Activated naive CD8-positive, alpha-beta T cell treated with anti-CD3 and anti-CD28 coated beads for 36 hours (primary cell): ENCODE results near the gene RFX5. TPM values are rescaled to one million over a fixed set of nuclear protein-coding genes. Genes with fewer than 3 reads are reported as not detected.
"Not testable (repeated sequence)": the region's sequence is repeated elsewhere in the genome, so short reads cannot be mapped to it uniquely, and the experiment has no call there.

Experiments
- DNase-seq: peaks from one replicate; pipeline ENCODE4 v3.0.0; 2021
- H3K27ac Mint-ChIP-seq: one replicate; pipeline ENCODE4 v1.8.0; 2022; ENCODE audit warnings: mild to moderate bottlenecking, moderate library complexity, mixed read lengths
- H3K27me3 Mint-ChIP-seq: one replicate; pipeline ENCODE4 v1.8.0; 2022; ENCODE audit warnings: mild to moderate bottlenecking, mixed read lengths
- H3K36me3 Mint-ChIP-seq: one replicate; pipeline ENCODE4 v1.8.0; 2021; ENCODE audit warnings: mild to moderate bottlenecking, mixed read lengths
- H3K4me1 Mint-ChIP-seq: one replicate; pipeline ENCODE4 v1.8.0; 2021; ENCODE audit warnings: mixed read lengths
- H3K4me3 Mint-ChIP-seq: one replicate; pipeline ENCODE4 v1.8.0; 2022; ENCODE audit warnings: mild to moderate bottlenecking, moderate library complexity, mixed read lengths
- H3K9me3 Mint-ChIP-seq: one replicate; pipeline ENCODE4 v1.8.0; 2022; ENCODE audit warnings: mixed read lengths
- total RNA-seq, 2 experiments: library from RNA; stranded (reverse); gene quantifications; one replicate each; pipeline ENCODE4 v1.2.3, GENCODE V29; 2021

RFX5 gene
- total RNA-seq, 2 experiments from 2014 or later: 55.2 to 58.6 TPM

DNA sequence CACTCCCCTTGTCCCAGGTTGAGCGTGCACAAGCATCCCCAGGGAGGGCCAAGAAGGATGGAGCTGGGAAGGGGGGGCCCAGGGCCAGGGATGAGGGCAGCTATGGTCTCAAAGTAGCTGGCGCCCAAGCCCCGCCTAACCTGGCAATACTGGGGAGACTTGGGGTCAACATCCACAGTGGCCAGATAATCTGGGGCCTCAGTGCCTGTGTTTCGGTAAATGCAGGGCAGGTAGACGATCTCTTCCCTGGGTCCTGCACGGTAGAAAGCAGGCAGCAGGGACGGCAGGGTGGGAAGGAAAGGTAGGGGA, 22.2 kb upstream of the RFX5 start:
- Mint-ChIP-seq H3K27ac (no peak overlapping the region), H3K9me3 (no peaks in the 10 kb centered on the region), H3K36me3 (no peaks in the 10 kb centered on the region), H3K27me3 (no peaks in the 10 kb centered on the region), H3K4me3 (no peak overlapping the region), H3K4me1 (peaks cover 2% of the 10 kb centered on the region)
- DNase-seq: no peak

DNA sequence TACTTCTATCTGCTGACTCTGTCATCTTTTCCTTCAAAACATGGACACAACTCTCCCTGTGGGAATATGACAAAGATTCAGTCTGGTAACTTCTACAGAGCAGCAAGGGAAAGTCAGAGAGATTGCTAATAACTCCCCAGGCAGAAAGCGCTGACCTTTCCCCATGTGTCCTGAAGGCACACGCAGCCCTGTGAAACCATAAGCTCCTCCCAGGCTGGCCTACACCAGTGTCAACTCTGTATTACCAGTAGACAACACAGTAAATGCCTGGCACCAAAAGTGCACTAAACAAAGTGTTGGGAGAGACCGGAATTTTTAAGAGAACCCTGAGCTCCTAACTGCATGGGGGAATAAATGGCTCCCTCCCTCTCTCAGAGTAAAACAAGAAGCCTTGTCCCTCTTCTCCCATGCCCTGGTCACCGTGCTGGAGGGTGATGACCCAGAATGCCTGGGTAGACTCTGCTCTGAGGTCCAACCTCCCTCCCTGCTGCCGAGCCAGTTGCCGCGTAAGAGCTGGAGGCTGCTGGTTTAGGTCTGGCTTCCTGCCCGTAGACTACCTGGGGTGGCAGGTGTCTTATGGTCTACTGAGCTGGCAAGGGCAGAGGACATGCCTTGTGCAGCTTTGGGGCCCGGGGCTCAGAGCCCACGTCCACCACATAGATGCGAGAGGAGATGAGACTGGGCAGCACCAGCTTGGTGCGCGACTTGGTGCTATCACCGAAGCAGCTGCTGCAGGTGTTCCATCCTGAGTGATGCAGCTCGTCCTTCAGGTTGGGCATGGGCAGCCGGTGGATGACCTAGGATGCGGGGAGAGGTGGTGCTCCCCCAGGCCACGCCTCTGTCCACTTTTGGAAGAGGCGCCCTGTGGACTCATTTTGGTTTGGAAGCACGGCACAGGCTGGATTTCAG, 21.6 kb upstream of the RFX5 start:
- Mint-ChIP-seq H3K4me1 (no peaks in the 10 kb centered on the region), H3K9me3 (no peaks in the 10 kb centered on the region), H3K4me3 (no peak overlapping the region), H3K27me3 (no peaks in the 10 kb centered on the region), H3K27ac (no peak overlapping the region), H3K36me3 (no peaks in the 10 kb centered on the region)
- DNase-seq: no peak

DNA sequence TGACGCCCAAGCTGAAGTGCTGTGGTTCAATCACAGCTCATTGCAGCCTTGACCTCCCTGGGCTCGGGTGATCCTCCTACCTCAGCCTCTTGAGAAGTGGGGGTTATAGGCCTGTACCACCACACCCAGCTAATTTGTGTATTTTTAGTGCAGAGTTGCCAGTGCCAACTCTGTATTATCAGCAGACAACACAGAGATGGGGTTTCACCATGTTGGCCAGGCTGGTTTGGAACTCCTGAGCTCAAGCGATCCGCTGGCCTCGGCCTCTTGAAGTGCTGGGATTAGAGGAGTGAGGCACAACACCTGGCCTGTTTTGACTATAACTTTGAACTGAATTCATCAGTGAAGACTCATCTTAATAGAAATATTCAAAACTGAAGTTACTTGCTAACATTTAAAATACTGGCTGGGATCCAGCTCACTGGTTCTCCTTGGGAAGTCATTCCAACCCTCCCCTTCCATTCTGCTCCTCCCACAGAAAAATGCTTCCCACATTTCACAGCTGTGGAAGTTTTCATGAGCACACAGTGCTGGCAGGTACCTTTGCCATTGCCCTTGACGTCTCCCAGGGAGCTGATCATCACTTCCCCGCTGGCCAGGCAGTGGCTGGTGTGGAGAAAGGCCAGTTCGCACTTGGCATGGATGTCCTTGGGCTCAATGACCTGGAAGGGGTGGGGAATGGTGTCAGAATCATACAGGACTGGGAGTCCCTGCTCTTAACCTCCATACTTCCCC, 20.8 kb upstream of the RFX5 start:
- H3K36me3 Mint-ChIP-seq: no peaks in the 10 kb centered on the region

GRCh38 chr1:151364996-151365395, 17.9 kb upstream of the RFX5 start:
- no peak overlapping the region for H3K27ac Mint-ChIP-seq
- no peaks in the 10 kb centered on the region for H3K4me1 Mint-ChIP-seq
- H3K27me3 Mint-ChIP-seq: no peaks in the 10 kb centered on the region
- no peak for DNase-seq
- peaks cover 15% of the 10 kb centered on the region for H3K9me3 Mint-ChIP-seq
- H3K4me3 Mint-ChIP-seq: no peak overlapping the region
- H3K36me3 Mint-ChIP-seq: peaks cover 3% of the 10 kb centered on the region

More for the DNA sequence above, 20.8 kb upstream of the RFX5 start:
- Mint-ChIP-seq H3K4me3 (no peak overlapping the region), H3K27me3 (no peaks in the 10 kb centered on the region), H3K27ac (no peak overlapping the region), H3K4me1 (no peaks in the 10 kb centered on the region), H3K9me3 (peaks cover 4% of the 10 kb centered on the region)
- no peak for DNase-seq

GRCh38 chr1:151362308-151363155, 15.5 kb upstream of the RFX5 start:
- no peak for DNase-seq
- H3K27me3 Mint-ChIP-seq: no peaks in the 10 kb centered on the region
- no peaks in the 10 kb centered on the region for H3K4me1 Mint-ChIP-seq
- H3K36me3 Mint-ChIP-seq: peaks cover 3% of the 10 kb centered on the region
- H3K4me3 Mint-ChIP-seq: no peak overlapping the region
- peaks cover 15% of the 10 kb centered on the region for H3K9me3 Mint-ChIP-seq
- no peak overlapping the region for H3K27ac Mint-ChIP-seq

DNA sequence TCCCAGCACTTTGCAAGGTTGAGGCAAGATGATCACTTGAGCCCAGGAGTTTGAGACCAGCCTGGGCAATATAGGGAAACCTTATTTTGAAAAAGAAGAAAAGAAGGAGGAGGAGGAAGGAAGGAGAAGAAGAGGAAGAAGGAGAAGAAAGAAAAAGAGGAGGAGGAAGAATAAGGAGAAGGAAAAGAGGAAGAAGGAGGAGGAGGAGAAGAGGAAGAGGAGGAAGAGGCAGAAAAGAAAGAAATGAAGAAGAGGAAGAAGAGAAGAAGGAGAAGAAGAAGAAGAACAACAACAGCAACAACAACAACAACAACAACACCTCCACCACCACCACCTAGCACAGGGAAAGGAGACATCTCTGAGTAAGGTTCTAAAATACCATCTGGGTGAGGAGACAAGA, 14.8 kb upstream of the RFX5 start:
- Mint-ChIP-seq H3K36me3 (peaks cover 3% of the 10 kb centered on the region), H3K4me1 (no peaks in the 10 kb centered on the region), H3K27ac (no peak overlapping the region), H3K9me3 (peaks cover 15% of the 10 kb centered on the region), H3K4me3 (no peak overlapping the region), H3K27me3 (no peaks in the 10 kb centered on the region)
- DNase-seq: no peak

GRCh38 chr1:151356696-151357095, 9.6 kb upstream of the RFX5 start:
- no peak overlapping the region for H3K4me3 Mint-ChIP-seq
- H3K36me3 Mint-ChIP-seq: peaks cover under 1% of the 10 kb centered on the region
- no peak overlapping the region for H3K27ac Mint-ChIP-seq
- H3K27me3 Mint-ChIP-seq: no peaks in the 10 kb centered on the region
- H3K9me3 Mint-ChIP-seq: peaks cover 4% of the 10 kb centered on the region
- no peak for DNase-seq
- H3K4me1 Mint-ChIP-seq: no peaks in the 10 kb centered on the region

DNA sequence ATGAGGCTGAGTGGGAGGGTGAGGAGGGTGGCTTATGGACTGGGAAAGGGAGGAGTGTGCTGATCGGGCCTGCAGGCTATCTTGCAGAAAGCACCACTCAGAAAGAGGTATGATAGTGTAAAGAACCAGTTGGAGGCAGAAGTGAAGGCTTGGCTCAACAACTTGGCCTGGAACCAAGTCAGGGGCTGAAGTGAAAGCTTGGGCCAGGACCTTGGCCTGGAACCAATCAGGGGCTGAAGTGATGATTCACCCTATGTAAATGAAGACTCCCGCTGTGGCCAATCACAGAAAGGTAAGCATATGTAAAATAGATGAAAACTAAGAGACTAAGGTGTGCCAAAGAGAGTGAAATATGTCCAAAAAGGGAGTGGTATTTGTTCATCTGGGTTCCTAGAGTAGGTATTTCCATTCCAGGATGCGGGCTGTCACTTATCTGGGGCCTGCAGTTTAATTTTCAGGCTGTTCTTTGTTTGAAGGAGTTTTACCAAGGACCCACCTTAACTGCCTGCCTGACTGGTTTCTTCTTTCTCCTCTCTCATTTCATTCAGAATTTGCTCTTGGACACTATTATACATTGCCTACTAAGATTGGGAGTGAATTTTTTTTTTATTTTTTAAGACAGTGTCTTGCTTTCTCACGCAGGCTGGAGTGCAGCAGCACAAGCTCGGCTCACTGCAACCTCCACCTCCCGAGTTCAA, 5.1 kb upstream of the RFX5 start:
- Mint-ChIP-seq H3K4me3 (no peak overlapping the region), H3K4me1 (peaks cover 10% of the 10 kb centered on the region), H3K27ac (no peak overlapping the region), H3K36me3 (no peaks in the 10 kb centered on the region), H3K9me3 (peaks cover 4% of the 10 kb centered on the region), H3K27me3 (no peaks in the 10 kb centered on the region)
- DNase-seq: no peak

DNA sequence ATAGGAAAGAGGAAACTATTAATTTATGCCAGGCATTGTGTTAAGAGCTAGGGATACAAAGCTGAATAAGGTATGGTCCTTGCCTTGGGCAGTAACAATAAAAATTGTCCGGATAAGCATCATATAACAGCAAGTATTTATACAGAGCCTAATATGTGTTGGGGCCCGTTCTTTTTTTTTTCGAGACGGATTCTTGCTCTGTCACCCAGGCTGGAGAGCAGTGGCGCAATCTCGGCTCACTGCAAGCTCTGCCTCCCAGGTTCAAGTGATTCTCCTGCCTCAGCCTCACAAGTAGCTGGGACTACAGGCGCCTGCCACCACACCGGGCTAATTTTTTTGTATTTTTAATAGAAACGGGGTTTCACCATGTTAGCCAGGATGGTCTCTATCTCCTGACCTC, 3.3 kb upstream of the RFX5 start:
- not testable (repeated sequence) for H3K4me3 Mint-ChIP-seq, DNase-seq, H3K27ac Mint-ChIP-seq, H3K9me3 Mint-ChIP-seq, H3K27me3 Mint-ChIP-seq
- H3K36me3 Mint-ChIP-seq: peaks cover 11% of the 10 kb centered on the region
- H3K4me1 Mint-ChIP-seq: peaks cover 20% of the 10 kb centered on the region

- Mint-ChIP-seq H3K36me3 (peaks cover 20% of the 10 kb centered on the region), H3K27me3 (no peaks in the 10 kb centered on the region), H3K4me3 (peak overlapping the region; percentile 97), H3K27ac (peak overlapping the region; percentile 99), H3K9me3 (peaks cover 4% of the 10 kb centered on the region), H3K4me1 (peaks cover 32% of the 10 kb centered on the region)
- DNase-seq: no peak
These were observed 633 bp upstream of the RFX5 start for GRCh38 chr1:151347523-151348246.

GRCh38 chr1:151346082-151346768, 827 bp downstream of the RFX5 start:
- DNase-seq: peak; percentile 15
- H3K36me3 Mint-ChIP-seq: peaks cover 20% of the 10 kb centered on the region
- H3K9me3 Mint-ChIP-seq: no peaks in the 10 kb centered on the region
- H3K27ac Mint-ChIP-seq: peak overlapping the region; percentile 99
- H3K4me1 Mint-ChIP-seq: peaks cover 32% of the 10 kb centered on the region
- H3K27me3 Mint-ChIP-seq: no peaks in the 10 kb centered on the region
- H3K4me3 Mint-ChIP-seq: peak overlapping the region; percentile 97

- H3K9me3 Mint-ChIP-seq: no peaks in the 10 kb centered on the region
- H3K36me3 Mint-ChIP-seq: peaks cover 20% of the 10 kb centered on the region
- peaks cover 41% of the 10 kb centered on the region for H3K4me1 Mint-ChIP-seq
- H3K4me3 Mint-ChIP-seq: no peak overlapping the region
- DNase-seq: no peak
- H3K27me3 Mint-ChIP-seq: no peaks in the 10 kb centered on the region
- peak overlapping the region; percentile 63 for H3K27ac Mint-ChIP-seq
These were observed 2.8 kb downstream of the RFX5 start for GRCh38 chr1:151344291-151344690.

DNA sequence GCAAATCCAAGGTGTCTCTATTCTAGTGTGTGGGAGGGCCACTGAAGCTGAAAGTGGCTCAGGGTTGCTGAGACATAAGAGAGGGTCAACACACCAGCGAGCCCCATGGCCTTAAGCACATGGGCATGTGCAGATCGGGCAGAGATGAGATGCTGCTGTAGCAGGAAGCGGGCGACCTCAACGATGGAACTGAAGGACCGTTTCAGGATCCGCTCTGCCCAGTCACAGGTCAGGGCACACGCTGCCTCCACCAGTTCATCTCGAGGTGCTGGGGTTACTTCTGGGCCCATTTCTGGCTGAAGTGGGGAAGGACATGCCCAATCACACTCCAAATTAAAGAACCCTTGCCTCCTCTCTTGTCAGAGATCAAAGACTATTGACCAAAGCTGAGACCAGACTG, 3.5 kb downstream of the RFX5 start:
- peak overlapping the region; percentile 63 for H3K27ac Mint-ChIP-seq
- peaks cover 20% of the 10 kb centered on the region for H3K36me3 Mint-ChIP-seq
- no peak overlapping the region for H3K4me3 Mint-ChIP-seq
- no peak for DNase-seq
- H3K9me3 Mint-ChIP-seq: no peaks in the 10 kb centered on the region
- no peaks in the 10 kb centered on the region for H3K27me3 Mint-ChIP-seq
- peaks cover 41% of the 10 kb centered on the region for H3K4me1 Mint-ChIP-seq
